GM18498 (cell line): ENCODE measurements around the gene IFNA6.

Experiments
- ATAC-seq: cut with Tn5 transposase; IDR thresholded peaks from one replicate; pipeline ENCODE4 v1.9.1; 2021; ENCODE audit warnings: mild to moderate bottlenecking, moderate library complexity; ENCODE audit not compliant: unreplicated experiment

The IFNA6 gene

DNA sequence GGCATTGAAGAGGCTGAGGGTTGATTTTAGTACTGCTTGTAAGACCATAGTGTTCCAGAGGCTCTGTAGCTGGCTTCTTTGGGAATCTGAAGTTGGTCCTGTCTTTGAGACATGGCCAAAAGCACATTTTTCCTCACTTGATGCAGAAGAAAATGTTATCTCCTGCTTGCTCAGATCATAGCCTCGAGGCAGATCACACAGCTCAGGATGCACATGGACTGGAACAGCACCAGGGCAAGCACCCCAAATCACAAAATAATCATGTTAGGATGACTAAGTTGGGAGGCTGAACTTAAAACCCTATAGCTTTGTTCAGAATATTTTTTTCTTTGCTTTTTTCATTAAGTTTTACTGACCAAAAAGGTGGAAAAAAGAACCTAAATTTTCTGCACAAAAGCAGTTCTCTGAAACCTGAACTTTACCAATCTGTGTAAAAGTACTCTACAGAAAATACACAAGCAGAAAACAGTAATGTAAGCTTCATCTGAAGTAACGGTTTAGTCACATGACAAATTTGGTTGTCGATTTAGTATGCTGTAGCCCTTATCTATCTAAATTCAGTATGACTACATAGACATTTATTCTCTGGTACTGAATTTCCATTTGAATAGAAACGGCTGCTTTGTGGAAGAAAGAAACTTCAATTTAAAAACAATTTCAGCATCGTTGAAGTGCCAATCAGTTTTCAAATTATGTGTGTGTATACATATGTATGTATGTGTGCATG lies 18.8 kb downstream of the IFNA6 start:
- no peak for ATAC-seq

DNA sequence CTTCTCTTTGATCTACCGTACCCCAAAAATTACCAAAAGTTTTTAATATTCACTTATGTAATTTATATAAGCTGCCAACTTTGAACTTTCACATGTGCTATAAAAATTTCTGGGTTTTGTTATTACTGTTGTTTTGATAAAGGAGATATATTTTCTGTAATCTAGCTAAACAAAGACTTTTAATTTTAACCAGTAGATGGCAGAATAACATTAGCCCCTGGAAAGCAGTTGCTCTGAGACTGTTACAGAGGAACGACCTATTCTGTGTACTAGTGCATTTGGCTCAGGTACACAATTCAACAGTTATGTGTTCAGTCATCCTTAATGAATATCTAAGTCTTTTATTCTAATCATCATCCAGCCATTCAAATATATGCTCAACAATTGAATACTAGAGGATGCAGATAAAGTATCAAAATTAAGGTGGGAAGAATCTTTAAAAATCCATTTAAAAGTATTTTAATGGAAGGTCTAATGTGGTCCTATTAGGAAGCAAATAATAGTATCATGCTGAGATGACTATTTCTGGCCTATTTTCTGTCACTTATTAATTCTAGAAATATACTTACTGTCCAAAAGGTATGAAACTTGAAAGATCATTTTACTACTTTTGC lies 24.1 kb downstream of the IFNA6 start:
- ATAC-seq, result peak; percentile 89

- no peak for ATAC-seq
Measured at GRCh38 chr9:21324047-21324446, 26.6 kb downstream of the IFNA6 start.

- ATAC-seq, result no peak
Measured at GRCh38 chr9:21322911-21323461, 27.7 kb downstream of the IFNA6 start.

DNA sequence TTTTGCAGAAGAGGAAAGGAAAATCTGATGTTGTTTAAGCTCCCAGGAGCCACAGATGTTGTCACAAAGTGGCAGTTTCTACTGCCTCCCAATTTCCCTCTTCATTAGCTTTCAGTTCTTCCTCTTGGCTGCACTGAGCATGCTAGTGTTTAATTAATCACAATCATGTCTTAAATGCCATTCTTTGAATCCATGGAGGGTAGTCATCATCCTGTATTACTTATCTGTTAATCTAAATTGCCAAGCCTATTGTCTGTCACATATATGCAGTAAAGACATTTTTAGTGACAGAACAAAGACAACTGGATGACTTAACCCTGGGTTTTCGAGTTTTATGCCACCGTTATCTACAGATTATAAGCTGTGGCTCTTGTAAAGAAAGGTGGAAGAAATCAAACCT lies 30.2 kb downstream of the IFNA6 start:
- ATAC-seq, result no peak

DNA sequence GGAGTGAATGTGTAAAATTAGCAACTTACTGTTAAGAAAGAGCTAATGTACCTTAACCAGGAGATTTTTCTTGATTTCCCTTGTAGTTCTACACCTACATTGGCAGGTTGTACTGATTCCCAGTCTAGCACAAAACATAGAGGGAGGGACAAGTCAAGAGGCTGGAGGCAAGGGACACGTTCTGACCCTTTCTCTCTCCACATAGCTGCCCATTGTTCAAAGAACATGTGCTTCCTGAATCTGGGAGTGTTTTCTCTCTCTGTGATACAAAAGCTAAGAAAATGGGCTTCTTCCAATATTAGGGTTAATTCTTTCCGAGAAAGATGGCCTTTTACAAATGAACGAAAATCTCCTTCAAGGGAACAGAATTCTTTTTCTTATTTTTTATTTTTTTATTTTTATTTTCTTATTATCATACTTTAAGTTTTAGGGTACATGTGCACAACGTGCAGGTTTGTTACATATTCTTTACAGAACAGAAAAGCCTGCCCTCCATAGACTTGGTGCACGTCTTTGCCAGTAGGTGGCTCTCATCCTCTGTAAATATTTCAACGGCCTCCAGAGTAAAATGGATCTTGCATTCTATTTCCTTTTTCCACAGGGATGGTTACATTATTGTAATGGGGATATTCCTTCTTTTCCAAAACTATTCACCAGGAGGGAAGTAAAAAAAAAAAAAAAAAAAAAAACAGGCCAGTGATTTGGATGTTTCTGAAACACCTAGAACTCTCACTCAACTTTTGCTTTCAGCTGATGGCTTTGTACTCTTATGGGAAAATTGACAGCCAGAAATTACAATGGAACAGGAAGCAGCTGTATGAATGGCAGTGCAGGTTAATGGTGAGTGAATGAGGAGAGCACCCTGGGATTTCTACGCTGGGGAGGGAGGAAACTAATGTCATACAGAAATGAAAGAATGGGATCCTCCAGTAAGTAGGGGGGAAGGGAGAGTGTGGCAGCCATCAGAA lies 32.4 kb downstream of the IFNA6 start:
- peak; percentile 77 for ATAC-seq

DNA sequence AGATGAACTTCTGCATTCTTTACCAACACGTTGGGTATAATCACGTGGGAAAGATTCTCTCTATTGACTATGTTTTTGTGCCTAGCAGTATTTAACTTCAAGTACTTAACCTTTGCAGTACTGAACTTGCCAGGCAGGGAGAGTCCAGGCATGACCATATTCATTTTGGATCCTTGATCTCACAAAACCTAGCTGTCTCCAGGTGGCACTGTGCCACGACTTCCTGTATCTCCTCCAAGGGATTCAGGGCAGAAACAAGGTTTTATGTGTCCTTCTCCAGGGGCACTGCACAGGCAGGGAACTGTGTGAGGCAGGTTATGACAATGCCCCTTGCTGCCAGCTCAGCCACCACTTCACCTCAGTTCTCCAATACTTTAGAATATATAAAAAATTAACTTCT lies 33.8 kb downstream of the IFNA6 start:
- no peak for ATAC-seq

DNA sequence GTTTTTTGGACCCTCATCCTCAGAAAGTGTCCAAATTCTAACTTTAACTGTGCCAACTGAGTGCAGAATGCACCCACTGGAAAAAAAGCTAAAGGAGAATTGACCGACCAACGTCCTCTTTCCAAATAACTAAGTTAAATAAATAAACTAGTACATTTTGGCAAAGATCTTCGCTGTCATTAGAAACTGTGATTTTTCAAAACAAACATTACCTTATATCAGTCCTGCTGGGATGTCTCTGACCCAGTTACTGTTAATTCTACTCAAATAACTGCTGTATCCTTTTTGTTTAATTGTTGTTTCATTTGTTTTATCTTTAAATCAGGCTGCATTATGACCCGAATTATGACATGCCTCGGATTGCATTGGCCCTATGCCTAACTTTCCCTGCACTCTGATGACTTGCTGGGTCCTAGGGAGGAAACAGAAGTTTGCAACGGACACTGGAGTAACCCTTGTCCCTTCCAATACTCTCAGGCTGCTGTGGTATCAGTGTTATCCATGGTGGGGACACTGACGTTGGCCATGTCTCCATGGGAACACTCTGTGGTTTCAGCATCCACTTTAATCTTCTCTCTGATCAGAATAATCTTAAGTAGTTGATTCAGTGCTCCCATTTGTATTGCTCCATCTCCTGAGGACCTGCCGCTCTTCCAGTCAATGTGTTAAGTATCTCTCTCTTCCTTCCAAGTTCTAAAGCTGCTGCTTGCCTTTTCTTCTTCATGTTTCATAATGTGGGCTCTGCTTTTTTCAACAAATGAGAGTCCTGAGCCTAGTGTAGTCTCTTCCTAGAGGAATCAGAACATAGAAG lies 34.5 kb downstream of the IFNA6 start:
- no peak for ATAC-seq

- no peak for ATAC-seq
Measured at GRCh38 chr9:21314152-21314551, 36.5 kb downstream of the IFNA6 start.

GRCh38 chr9:21311889-21312288 lies 38.8 kb downstream of the IFNA6 start:
- peak; percentile 72 for ATAC-seq

DNA sequence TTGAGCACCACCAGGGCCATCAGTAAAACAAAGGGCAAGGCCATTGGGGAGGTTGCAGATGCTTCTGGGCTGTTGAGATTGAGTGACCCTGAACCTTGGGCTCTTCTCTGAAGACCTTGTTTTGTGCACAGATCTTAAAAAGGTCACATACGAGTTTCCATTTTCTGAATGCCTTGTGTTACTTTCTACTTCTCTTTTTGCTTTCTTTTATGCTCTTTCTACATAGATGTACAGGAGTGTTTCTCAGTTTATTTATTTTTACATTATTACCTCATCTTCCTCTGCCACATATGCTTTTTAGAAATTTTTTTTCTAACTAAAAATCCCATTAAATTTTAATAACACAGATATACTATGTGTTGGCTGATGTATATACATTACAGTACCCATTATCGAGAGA lies 45.5 kb downstream of the IFNA6 start, which contains the start of gene IFNA5:
IFNA5 (minus strand) TSS at position 101 of the 400 bp plus-strand sequence; CDS start at position 44, 57 bp downstream.
- ATAC-seq, result no peak
